ENCODE results near the gene BFSP2.

DNA sequence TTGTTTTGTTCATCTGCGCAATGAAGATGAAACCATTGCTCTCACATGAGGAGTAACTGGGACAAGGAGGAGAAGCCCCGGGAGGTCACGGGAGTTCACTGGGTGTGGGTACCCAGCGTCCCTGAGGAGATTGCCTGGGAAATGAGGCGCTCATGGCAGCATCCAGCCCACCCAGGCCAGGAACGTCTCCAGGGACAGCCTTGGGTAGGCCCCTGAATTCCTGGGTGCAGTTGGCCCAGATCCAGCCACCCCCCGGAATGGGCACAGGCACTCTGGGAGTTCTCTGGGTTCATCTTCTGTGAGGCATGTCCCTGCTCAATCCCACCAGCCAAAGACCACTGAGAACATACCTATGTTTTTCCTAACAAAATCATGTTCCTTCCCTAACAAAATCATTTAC, 18.5 kb downstream of the BFSP2 start:
- TF ChIP-seq, protein P1, sequence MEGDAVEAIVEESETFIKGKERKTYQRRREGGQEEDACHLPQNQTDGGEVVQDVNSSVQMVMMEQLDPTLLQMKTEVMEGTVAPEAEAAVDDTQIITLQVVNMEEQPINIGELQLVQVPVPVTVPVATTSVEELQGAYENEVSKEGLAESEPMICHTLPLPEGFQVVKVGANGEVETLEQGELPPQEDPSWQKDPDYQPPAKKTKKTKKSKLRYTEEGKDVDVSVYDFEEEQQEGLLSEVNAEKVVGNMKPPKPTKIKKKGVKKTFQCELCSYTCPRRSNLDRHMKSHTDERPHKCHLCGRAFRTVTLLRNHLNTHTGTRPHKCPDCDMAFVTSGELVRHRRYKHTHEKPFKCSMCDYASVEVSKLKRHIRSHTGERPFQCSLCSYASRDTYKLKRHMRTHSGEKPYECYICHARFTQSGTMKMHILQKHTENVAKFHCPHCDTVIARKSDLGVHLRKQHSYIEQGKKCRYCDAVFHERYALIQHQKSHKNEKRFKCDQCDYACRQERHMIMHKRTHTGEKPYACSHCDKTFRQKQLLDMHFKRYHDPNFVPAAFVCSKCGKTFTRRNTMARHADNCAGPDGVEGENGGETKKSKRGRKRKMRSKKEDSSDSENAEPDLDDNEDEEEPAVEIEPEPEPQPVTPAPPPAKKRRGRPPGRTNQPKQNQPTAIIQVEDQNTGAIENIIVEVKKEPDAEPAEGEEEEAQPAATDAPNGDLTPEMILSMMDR (IDR thresholded peaks at IDR 0.05; ENCODE audit: poor library complexity): no peak
- TF ChIP-seq EZH2phosphoT487 (IDR thresholded peaks at IDR 0.05; ENCODE audit: low read depth, severe bottlenecking, unreplicated experiment) (no peak), EZH2 (IDR thresholded peaks at IDR 0.05; ENCODE audit: borderline replicate concordance) (no peak)
